ENCODE measurements around the gene POGLUT2. TPM values are rescaled to one million over a fixed set of nuclear protein-coding genes. Genes with fewer than 3 reads are reported as not detected.

Gene POGLUT2
- total RNA-seq (2014; rRNA removed; shearing (Covaris generic)): 20.0 and 21.8 TPM in 2 replicates

GRCh38 chr13:102798581-102799425 is at the start of gene POGLUT2, which contains the start of gene BIVM:
POGLUT2 (minus strand) TSS chr13:102798976; CDS start chr13:102798670, 306 bp downstream.
BIVM (plus strand) TSS chr13:102799119; CDS start chr13:102807268, 8,149 bp downstream.

GRCh38 chr13:102845630-102846260 is 47.0 kb upstream of the POGLUT2 start, which contains the start of gene ERCC5:
ERCC5 (plus strand) TSS chr13:102846032; CDS start chr13:102846267, 235 bp downstream.

GRCh38 chr13:102773441-102774213 is 25.1 kb downstream of the POGLUT2 start, which contains the start of gene TEX30:
TEX30 (minus strand) TSS chr13:102773786; CDS start chr13:102770026, 3,760 bp downstream.

Other genes with a start within 250 kb of the POGLUT2 start
- gene TPP2, start 202.0 kb downstream of the POGLUT2 start, total RNA-seq (2014; rRNA removed; shearing (Covaris generic)): 35.6 and 49.1 TPM in 2 replicates
- gene METTL21C, start 103.9 kb downstream of the POGLUT2 start, total RNA-seq (2014; rRNA removed; shearing (Covaris generic)): not detected in 2 replicates
- 24.6 and 33.5 TPM in 2 replicates for gene TEX30, start 25.2 kb downstream of the POGLUT2 start, total RNA-seq (2014; rRNA removed; shearing (Covaris generic))
- gene BIVM, start 143 bp upstream of the POGLUT2 start, total RNA-seq (2014; rRNA removed; shearing (Covaris generic)): 19.9 and 24.4 TPM in 2 replicates
- gene ERCC5, start 47.1 kb upstream of the POGLUT2 start, total RNA-seq (2014; rRNA removed; shearing (Covaris generic)): 34.6 and 59.8 TPM in 2 replicates

All from A375 (cell line).